HG03025 (cell line): Measurements from ENCODE around the gene RNF141.
A peak's percentile ranks its signal among the peaks of the same experiment; 100 is the strongest.

Experiments
- ATAC-seq: cut with Tn5 transposase; IDR thresholded peaks from one replicate; pipeline ENCODE4 v1.9.1; 2021; ENCODE audit warnings: mild to moderate bottlenecking, moderate library complexity; ENCODE audit not compliant: unreplicated experiment, low FRiP score

RNF141 gene

GRCh38 chr11:10500757-10501684, 40.0 kb downstream of the RNF141 start:
- ATAC-seq: no peak

GRCh38 chr11:10499874-10500601, 40.9 kb downstream of the RNF141 start:
- ATAC-seq: no peak

- no peak for ATAC-seq
Measured at GRCh38 chr11:10499452-10499851, 41.5 kb downstream of the RNF141 start.

GRCh38 chr11:10498426-10499250, 42.3 kb downstream of the RNF141 start:
- ATAC-seq: no peak

- no peak for ATAC-seq
Measured at GRCh38 chr11:10498022-10498400, 43.0 kb downstream of the RNF141 start.

- ATAC-seq: no peak
Measured at GRCh38 chr11:10497371-10498021, 43.5 kb downstream of the RNF141 start.

- no peak for ATAC-seq
Measured at GRCh38 chr11:10496296-10496936, 44.6 kb downstream of the RNF141 start.

GRCh38 chr11:10495464-10495786, 45.6 kb downstream of the RNF141 start:
- ATAC-seq: no peak

- ATAC-seq: no peak
Measured at GRCh38 chr11:10494636-10495463, 46.1 kb downstream of the RNF141 start.

GRCh38 chr11:10493041-10493663, 47.8 kb downstream of the RNF141 start:
- ATAC-seq: no peak

- no peak for ATAC-seq
Measured at GRCh38 chr11:10492084-10492483, 48.9 kb downstream of the RNF141 start.

- no peak for ATAC-seq
Measured at GRCh38 chr11:10490398-10491241, 50.4 kb downstream of the RNF141 start.

- ATAC-seq: no peak
Measured at GRCh38 chr11:10490032-10490397, 51.0 kb downstream of the RNF141 start.

- ATAC-seq: peak; percentile 51
Measured at GRCh38 chr11:10488934-10489691, 51.9 kb downstream of the RNF141 start.

- ATAC-seq: no peak
Measured at GRCh38 chr11:10488121-10488933, 52.7 kb downstream of the RNF141 start.

GRCh38 chr11:10487002-10487647, 53.9 kb downstream of the RNF141 start:
- ATAC-seq: no peak
